GM18502 (cell line): ENCODE measurements around the gene RHOJ.

Experiments used
- ATAC-seq: cut with Tn5 transposase; IDR thresholded peaks from one replicate; pipeline ENCODE4 v1.9.1; 2021; ENCODE audit warnings: mild to moderate bottlenecking; ENCODE audit not compliant: unreplicated experiment, poor library complexity

Gene RHOJ

DNA sequence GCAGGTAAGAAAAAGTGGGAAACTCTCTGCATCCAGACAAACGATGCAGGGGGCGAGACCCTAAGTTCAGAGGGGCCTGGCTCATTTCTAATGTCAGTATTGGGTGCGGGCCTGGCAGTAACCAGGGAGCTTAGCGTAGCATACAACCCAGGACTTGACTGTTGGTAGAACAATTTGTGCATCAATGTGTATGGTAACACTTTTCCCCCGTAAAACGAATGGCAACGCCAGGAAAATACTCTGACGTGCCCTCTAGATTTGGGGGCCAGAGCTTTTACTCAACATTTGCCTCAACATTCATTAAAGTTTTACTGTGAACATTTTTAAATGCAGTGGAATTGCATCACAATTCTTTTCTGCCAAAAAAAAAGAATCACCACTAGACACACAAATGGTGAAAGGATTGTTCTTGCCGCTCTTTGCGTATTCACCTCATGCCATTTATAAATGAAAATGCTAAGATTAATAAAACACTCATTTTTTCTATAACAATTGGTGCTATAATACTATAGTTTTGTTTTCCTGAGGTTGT, 867 bp downstream of the RHOJ start:
- ATAC-seq = no peak

DNA sequence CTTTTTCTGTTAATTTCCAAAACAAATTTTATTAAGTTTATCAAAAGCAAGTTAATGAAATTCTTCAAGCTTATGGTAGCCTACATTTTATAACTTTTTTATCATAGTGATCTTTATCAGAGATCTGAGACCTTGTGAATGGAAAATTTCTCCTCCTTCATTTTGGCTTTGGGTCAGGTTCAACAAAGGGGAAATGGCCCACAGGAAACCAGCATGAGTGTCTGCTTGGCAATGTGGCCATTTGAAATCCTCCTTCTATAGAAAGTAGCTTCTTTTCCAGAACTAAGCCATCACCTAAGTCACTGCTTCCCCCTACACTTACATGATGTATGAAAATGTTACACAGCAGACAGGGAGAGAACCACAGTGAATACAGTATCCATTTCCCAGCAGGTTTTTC, 1.6 kb downstream of the RHOJ start:
- no peak for ATAC-seq

DNA sequence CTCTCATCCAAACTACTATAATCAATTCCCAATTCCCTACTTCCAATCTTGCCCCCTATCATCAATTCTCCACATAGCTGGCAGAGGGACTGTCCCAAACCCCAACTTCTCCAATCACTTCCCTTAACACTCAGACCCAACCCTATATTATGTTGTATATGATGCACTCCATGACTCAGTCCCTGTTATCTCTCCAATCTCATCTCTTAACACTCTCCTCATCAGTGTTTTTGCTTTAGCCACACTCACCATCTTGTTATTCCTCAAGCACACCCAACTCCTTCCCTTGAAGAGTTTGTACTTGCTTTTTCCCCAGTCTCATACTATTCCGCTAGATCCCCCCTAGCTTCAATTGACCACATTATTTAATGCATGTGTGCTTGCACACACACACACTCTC, 4.9 kb downstream of the RHOJ start:
- ATAC-seq = no peak

DNA sequence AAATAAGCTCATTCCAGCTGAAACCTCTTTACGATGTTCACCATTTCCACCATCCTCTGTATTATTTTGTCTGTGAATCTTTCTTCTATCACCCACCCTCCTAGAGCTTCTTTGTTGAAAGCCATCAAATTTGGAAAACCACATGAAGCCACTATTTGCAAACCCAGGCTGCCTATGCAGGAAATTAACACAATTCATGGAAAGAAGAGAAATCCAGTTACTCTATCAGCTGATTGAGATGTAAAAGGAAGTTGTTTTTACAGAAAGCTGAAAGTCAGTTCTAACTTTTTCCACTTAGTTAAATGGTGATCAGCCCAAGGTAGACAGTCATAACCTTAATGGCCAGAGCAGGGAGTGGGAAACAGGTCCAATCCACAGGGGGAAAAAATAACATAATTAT, 6.6 kb downstream of the RHOJ start:
- ATAC-seq = no peak

DNA sequence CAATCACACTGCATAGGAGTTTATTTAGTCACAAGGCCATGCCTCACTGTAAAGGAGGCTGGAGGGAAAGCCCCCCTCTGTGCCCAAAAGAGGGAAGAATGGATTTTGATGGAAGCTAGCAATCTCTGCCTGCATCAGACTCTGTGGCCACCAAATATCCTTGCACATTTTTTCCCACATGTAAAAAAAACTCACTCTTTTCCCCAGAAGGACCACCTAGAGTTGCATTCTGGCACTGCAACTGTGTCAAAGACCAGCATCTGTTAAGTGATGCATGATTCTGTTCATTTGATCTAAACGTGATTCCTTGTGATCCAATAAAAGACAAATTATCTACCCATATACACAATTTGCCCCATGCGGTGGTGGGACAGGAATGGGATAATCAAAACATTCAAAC, 8.0 kb downstream of the RHOJ start:
- no peak for ATAC-seq

DNA sequence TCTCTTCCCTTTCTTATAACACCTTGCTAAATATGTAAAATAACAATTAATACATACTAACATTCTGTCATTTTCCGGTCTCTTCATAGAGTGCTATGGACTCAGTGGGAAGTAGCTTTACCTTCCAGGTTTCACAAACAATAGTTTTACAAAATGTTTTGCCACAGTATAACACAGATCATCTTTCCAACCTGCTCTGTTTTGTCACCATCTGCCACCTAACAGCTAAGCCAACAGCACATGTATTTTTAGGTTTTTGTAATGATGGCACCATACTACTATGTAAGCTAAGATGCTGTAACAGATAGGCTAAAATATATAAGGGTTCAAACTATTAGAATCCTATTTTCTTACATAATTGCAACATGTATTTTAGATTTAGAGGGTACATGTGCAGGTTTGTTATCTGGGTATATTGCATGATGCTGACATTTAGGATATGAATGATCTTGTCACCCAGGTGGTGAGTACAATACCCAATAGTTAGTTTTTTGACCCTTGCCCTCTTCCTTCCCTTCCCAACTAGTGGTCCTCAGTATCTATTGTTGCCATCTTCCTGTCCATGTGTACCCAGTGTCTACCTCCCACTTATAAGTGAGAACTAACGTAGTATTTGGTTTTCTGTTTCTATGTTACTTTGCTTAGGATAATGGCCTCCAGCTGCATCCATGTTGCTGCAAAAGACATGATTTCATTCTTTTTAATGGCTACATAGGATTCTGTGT, 8.7 kb downstream of the RHOJ start:
- ATAC-seq = no peak

DNA sequence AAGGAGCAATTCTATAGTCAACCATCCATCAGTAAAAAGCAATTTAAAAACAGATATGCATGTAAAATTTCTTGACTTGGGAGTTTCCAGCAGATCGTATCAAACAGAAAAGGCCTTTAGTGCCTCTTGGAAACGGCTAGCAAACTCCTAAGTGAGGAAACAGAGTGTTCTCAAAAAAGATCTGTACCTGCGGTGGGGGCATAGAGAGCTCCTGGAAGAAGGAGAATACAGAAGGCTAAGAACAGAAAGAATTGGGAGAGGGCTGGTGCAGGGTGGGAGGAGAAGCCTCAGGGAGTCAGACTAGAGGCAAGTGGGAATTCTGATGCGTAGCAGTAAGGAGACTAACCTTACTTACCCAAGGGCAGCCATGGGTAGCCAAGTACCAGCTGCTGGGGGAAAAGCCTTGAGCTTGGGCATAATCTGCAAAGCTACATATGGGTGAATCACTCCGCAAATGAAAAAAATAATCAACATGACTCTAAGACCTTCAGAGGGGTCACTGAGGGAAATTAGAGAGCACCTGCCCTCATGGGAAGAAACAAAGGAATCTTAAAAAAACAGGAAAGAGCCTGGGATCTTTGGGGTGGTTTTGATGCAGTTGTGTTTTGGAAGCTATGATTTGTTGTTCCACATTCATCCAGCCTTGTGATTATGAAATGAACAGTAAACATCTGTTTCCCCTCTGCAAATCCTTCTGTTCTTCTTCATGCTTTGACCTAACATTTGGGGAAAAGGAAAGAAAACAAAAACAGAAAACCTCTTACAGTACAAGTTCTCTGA, 10.4 kb downstream of the RHOJ start:
- ATAC-seq = no peak

DNA sequence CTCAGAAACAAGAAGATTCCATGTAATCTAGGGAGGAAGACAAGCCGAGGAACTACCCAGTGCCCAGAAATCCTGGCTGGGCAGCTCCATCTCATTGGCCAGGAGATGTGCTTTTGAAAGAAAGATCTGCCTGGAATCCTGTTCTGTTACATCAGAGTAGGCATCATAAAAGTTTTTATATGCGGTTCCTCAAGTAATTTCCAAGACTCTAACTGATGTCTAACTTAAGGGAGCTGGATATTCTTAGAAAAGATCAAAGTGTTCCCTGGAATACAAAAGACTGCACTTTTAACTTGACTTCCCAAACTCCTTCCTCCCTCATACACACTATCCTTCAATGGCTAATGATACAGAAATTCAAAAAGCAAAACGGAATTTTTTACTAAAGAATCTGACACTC, 16.3 kb downstream of the RHOJ start:
- ATAC-seq = no peak

DNA sequence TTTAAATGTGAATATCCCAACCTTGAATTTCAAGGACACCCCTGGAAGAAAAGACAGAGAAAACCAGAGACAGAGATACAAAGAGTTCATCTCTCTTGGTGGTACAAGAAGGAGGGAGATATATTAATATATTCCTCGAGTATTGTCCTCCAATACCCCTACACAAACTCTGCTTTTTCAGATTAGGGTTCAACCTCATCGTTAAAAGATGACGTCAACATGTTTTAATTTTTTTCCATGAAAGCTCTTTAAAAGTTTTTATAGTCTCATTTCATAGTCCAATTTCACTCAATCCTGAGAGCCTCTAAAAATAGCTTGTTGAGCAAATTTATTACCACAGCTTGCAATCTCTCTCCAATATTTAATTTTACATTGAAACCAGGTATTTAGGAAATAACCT, 19.4 kb downstream of the RHOJ start:
- ATAC-seq = no peak

DNA sequence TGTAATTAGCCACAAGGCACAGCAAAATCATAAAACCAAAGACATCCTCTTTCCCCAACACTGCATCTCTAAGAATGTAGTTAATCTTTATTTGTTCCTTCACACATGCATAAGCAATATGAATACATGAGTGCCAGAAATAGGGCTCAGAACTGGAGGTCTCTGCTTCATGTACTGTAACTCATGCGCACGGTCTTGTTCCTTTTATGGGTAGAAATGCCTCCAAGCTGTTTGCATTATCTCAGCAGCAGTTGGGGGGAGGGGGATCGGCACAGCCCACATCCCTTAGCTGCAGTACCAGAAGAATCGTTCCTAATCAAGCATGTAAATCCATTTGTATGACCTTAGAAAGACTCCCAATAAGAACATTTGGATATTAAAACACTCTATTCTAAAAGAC, 20.0 kb downstream of the RHOJ start:
- ATAC-seq = no peak

DNA sequence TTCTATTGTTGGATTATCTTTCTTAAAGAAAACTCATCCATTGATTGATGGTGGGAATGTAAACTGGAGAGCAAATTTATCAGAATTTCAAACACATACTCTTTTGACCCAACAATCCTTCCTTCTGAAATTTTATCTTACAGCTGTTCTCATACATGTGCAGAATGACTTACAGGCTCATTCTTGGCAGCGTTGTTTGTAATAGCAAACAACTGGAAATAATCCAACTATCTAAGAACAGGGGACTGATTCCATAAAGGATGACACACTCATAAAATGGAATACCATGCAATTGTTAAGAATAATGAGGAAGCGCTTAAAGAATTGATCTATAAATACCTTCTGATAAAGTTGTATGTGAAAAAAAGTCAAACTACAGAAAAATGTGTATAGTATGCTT, 24.0 kb downstream of the RHOJ start:
- ATAC-seq = no peak

DNA sequence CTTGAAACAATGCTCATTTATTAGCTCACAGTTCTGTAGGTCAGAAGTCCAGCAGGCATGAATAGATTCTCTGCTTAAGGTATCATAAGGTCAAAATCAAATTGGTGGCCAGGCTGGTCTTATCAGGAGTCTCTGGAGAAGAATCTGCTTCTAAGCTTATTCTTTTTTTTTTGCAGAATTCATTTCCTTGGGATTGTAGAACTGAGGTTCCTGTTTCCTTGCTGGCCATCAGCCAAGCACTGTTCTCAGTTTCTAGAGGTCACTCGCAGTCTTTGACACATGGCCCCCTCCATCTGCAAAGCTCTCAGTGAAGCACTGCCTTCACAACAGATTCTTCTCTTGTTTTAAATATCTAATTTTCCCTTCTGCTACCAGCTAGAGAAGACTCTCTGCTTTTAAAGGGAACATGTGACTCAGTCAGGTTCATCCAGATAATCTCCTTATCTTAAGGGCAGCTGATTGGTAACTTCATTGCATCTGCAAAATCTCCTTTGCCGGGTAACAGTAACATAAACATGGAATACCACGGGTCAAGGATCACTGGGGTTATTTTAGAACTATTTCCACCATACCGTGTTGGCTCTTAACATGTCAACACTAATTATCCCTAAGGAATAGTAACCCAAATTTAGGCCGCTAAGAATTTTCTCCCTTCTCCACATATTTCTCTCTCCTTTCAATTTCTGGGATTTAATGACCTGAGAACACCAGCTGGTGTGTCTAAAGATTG, 25.3 kb downstream of the RHOJ start:
- no peak for ATAC-seq

DNA sequence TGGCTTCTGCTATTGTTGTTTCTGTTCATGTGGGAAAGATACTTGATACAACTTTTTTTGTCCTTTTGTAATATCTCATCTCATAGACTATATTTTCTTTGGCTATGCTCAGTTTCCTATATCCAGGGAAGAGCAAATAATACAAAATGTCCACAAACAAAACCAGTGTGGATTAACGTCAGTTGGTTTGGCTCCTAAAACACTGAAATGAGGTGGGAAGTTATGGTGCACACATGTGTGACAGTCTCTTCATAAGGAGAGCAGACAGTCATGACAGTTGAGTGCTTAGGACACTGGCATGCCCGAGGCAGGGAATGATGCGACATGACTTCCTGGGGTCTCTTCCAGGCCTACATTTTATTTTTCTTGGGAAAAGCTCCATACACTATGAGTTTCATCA, 27.5 kb downstream of the RHOJ start:
- no peak for ATAC-seq

DNA sequence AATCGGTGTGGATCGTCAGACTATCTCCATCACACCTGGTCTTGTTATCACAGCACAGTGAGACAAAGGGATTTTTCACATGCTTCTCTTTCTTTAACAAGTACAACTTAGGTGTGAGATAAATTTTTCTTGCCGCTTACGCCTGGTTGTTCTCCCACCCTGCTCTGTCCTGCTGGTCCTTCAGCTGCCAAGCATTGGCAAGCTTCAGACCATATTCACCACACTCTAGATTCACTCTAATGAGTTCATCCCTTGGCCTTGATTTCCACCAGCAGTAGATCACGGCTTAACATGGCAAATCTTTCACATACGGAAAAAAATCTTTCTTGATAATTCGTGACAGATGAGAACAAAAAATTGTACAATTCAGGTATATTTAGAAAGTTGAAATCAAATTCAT, 33.5 kb downstream of the RHOJ start:
- no peak for ATAC-seq

DNA sequence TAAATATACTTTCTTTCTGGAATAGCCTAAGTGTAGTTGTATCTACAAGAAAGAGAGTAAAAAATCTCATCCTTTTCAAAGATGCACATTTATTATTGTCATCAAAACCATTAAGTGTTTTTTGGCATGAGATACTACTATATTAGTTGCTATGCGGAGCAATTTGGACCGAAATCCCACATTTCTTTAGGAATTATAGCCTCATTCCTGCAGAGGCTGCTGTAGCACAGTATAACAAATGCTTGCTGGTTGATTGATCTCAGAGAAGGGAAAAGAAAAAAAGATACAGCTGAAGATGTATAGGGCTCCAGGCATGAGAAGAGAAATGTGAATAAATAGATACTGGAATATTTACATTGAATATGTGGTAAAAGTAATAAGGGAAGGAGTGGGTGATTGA, 36.0 kb downstream of the RHOJ start:
- ATAC-seq = no peak

DNA sequence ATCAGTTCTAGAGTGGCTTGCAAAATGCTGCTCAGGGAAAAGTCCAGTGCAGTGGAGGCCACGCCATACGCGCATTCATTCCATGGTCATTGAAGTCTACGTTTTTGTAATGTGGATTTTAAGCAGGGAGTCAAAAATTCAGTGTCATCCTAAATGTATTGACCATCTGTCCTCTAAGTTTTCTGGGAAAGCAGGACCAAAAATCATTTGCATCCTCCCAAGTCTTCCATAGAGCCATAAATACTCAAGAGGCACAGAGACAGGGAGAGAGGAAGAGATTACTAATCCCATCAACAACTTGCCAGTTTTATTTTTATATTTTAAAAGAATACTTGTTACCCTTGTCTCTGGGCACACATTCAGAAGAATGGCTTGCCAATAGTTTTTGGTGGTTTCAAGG, 36.9 kb downstream of the RHOJ start:
- ATAC-seq = no peak

DNA sequence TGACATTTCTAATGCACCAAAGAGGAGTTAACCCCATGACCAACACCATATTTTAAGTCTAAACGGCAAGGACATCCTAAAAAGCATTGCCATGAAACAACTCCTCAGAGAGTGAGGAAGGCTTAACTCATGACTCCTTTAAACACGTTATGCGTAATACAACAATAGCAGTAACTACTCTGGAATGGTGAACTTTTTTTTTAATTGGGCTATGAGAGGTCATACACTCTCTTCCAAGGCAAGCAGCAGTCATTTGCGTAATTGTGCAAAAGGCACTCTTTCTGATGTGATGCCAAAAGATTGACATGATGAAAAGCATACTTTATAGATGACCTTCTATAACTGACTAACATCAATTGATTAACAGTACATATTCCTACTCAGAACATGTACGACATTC, 39.4 kb downstream of the RHOJ start:
- ATAC-seq = no peak

DNA sequence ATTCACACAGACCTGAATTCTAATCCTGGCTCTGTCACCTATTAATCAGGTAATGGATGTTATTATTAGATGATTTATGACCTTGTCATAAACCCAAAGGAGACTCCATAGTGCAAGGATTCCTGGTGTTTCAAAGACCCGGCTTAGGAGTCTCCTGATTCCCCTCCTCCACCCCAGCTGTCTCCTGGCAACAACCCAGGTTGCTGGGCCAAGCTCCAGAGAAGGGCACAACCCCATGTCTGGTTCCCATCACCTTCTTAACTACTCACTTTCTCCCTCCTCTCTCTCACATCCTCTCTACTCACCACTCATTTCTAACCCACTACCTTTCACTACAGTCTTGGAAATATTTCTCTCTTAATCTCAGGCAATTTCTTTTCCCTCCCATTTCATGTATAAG, 41.6 kb downstream of the RHOJ start:
- ATAC-seq = no peak

DNA sequence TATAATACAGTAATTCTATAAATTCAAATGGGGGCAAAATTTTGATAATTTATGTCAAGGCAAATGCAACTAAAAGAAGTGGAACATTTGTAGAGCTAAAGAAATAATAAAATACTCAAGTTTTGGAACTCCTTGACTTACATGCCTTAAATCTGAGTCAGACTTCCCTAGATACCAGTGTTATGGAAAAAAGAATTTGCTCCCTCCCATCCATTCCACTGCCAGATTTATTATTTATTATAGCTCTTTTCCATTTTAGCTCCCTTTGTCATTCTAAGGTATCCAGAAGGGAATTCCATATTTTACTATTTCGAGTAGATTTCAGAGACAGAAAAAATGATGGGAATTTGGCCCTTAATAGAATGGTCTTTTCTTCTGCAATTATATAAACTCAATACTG, 44.0 kb downstream of the RHOJ start:
- no peak for ATAC-seq

DNA sequence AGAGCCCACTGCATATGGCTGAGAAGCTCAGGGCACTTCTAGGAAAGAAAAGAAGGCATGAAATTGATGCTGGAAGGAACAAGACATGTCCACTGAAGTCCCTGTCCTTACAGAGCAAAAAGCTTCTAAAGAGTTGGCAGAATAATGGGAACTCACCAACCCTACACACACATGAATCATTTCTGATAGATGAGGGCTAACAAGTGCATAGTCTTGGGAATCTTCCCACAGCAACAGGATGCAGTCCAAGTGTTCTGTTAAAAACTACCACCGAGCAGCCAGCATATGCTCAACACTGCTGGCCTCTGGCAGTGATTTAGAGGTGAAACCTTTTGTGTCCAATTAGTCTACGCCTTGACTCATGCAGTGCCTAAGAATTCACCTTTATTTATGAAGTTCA, 44.8 kb downstream of the RHOJ start:
- no peak for ATAC-seq

DNA sequence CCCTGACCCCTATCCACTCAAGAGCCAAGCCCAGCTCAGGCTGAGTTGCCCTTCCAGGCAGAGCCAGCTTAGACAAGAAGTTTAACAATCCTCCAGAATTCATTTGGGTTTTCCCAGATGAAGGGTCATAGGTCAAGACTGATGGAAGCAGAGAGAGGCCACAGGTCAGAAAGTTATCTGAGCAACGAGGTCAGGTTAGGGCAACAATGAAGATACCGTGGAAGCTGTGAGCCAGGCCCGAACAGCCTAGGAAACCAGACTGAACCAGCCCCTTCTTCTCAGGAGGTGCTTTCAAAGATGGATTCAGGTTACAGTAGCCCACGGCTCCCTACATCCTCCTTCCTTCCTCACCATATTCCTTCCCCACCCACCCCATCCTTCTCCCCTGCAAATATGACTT, 53.1 kb downstream of the RHOJ start:
- ATAC-seq = no peak
